Erythroblast (primary cell): ENCODE data around the gene RALGPS1.

Experiments used
- DNase-seq, 2 experiments: peaks; one replicate each; lab custom pipeline; 2025; lab: John Stamatoyannopoulos, UW
- GATA1 ChIP-seq: IDR thresholded peaks from 2 replicates; pipeline ENCODE4 v1.6.1; 2011; ENCODE audit warnings: low read depth, mild to moderate bottlenecking, control low read depth, low read length, moderate library complexity
- POLR2A ChIP-seq: IDR thresholded peaks from 2 replicates; pipeline ENCODE4 v1.6.1; 2011; ENCODE audit warnings: mild to moderate bottlenecking, low read length

The RALGPS1 gene

GRCh38 chr9:127199001-127199791, 284.6 kb downstream of the RALGPS1 start:
- DNase-seq = peak; percentile 63 to 83
- TF ChIP-seq POLR2A (no peak), GATA1 (no peak)

- TF ChIP-seq POLR2A = no peak
- no peak for TF ChIP-seq GATA1
- no peak for DNase-seq
Measured at GRCh38 chr9:127200106-127200862, 285.7 kb downstream of the RALGPS1 start.

- no peak for TF ChIP-seq GATA1
- no peak for TF ChIP-seq POLR2A
- no peak for DNase-seq
Measured at GRCh38 chr9:127201071-127201541, 286.5 kb downstream of the RALGPS1 start.

GRCh38 chr9:127201731-127202130, 287.1 kb downstream of the RALGPS1 start:
- TF ChIP-seq POLR2A (no peak), GATA1 (no peak)
- no peak for DNase-seq

GRCh38 chr9:127202461-127203169, 288.0 kb downstream of the RALGPS1 start:
- no peak for DNase-seq
- TF ChIP-seq POLR2A = no peak
- TF ChIP-seq GATA1 = no peak

- TF ChIP-seq POLR2A (no peak), GATA1 (no peak)
- DNase-seq = no peak
Measured at GRCh38 chr9:127203681-127204327, 289.2 kb downstream of the RALGPS1 start.

- TF ChIP-seq GATA1 = no peak
- TF ChIP-seq POLR2A = no peak
- DNase-seq = no peak
Measured at GRCh38 chr9:127204771-127205470, 290.3 kb downstream of the RALGPS1 start.

GRCh38 chr9:127205952-127206351, 291.4 kb downstream of the RALGPS1 start:
- DNase-seq = no peak
- TF ChIP-seq GATA1 (no peak), POLR2A (no peak)

GRCh38 chr9:127206666-127207065, 292.1 kb downstream of the RALGPS1 start:
- DNase-seq = no peak
- TF ChIP-seq POLR2A = no peak
- no peak for TF ChIP-seq GATA1

- TF ChIP-seq POLR2A (no peak), GATA1 (no peak)
- no peak for DNase-seq
Measured at GRCh38 chr9:127207734-127208410, 293.3 kb downstream of the RALGPS1 start.

- DNase-seq = no peak
- TF ChIP-seq POLR2A = no peak
- no peak for TF ChIP-seq GATA1
Measured at GRCh38 chr9:127208416-127208815, 293.8 kb downstream of the RALGPS1 start.

GRCh38 chr9:127209220-127209619, 294.6 kb downstream of the RALGPS1 start:
- DNase-seq = peak; percentile 22 to 49
- TF ChIP-seq GATA1 (no peak), POLR2A (no peak)
